Ovary (tissue), 3 donors: Measurements from ENCODE around the gene FOXP1.

Experiments used
- EP300 ChIP-seq: sonication (generic); formaldehyde crosslinking; IDR thresholded peaks from one replicate; pipeline ENCODE4 v1.6.1; 2017; ENCODE audit warnings: antibody characterized with exemption
- TF ChIP-seq, protein P1 (sequence below), 3 donors: fragments of 450-650 bp in 2 of 3; fragments of 200-600 bp in 1 of 3; IDR thresholded peaks; one replicate each; pipeline versions ENCODE4 v1.5.1 to v1.8.0; 2016 to 2022; ENCODE audit warnings: antibody characterized with exemption in 3 of 3, mild to moderate bottlenecking in 1 of 3
- donor health status: DM: no; HTN: no; CAD: no.

DNA sequence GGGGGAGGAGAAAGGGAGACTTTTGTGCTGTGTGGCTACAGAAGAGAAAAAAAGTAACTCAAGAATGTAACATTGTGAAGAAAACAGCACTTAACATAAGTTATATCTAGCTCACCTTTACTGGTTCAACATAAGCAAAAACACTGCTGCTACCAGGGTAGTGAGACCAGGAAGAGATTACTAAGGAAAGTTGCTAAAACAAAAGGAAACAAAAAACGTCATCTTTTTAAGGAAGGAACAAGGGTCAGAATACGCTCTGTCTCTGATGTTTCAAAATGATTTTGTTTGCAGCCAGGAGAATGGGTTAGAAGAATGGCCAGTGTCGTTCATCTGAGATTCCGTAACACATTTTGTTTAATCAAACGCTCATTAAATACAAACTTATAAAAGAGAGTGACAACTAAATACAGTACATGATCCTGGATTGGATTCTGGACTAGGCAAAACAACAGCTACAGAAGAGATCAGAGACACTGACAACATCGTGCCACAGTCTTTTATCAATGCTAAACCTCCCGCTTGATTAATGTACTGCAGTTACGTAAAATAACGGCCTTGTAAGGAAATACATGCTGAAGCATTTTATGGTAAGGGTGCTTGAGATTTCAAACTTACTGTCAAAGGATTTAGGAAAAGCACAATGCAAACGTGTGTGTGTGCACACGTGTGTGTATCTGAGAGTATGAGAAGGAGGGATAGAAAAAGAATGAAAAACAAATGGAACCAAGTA lies 67.7 kb downstream of the FOXP1 start:
- TF ChIP-seq EP300, result no peak
- TF ChIP-seq, protein P1, sequence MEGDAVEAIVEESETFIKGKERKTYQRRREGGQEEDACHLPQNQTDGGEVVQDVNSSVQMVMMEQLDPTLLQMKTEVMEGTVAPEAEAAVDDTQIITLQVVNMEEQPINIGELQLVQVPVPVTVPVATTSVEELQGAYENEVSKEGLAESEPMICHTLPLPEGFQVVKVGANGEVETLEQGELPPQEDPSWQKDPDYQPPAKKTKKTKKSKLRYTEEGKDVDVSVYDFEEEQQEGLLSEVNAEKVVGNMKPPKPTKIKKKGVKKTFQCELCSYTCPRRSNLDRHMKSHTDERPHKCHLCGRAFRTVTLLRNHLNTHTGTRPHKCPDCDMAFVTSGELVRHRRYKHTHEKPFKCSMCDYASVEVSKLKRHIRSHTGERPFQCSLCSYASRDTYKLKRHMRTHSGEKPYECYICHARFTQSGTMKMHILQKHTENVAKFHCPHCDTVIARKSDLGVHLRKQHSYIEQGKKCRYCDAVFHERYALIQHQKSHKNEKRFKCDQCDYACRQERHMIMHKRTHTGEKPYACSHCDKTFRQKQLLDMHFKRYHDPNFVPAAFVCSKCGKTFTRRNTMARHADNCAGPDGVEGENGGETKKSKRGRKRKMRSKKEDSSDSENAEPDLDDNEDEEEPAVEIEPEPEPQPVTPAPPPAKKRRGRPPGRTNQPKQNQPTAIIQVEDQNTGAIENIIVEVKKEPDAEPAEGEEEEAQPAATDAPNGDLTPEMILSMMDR (IDR thresholded peaks at IDR 0.05), result no peak
